K562 (cell line): ENCODE data around the gene SLC7A4. TPM values are rescaled to one million over a fixed set of nuclear protein-coding genes. Genes with fewer than 3 reads are reported as not detected.

ENCODE experiments used
- ATAC-seq: fragments of 200-7000 bp; cut with Tn5 transposase; 3 replicates; pipeline ENCODE4 v1.9.1; 2020; ENCODE audit warnings: moderate library complexity
- BruUV-seq: library from RNA; stranded (reverse); fragments of 400-500 nt; replicated peaks from 2 replicates; lab custom pipeline; 2021; lab: Mats Ljungman, UMichigan
- CTCF ChIA-PET: fragments of 300-600 bp; formaldehyde crosslinking; extraction: SDS; loops from one replicate; lab custom pipeline; 2021; ENCODE audit warnings: low intra/inter-chr PET ratio; lab: Yijun Ruan, JAX
- POLR2A ChIA-PET: fragments of 300-600, 350-650 bp; sonication (Branson Sonifier 250); formaldehyde crosslinking; extraction: SDS; loops from one replicate; lab custom pipeline; 2021; ENCODE audit warnings: antibody characterized with exemption, inconsistent platforms; lab: Yijun Ruan, JAX
- DNase-seq, 4 experiments: peaks; one replicate each; pipeline versions ENCODE4 v3.0.0 to v3.0.0-alpha.2; 2011 to 2018; ENCODE audit warnings: low spot score in 3 of 4, mixed read lengths in 3 of 4; ENCODE audit errors: extremely low read depth in 1 of 4
- FAIRE-seq: peaks from 2 replicates; lab custom pipeline; 2011; peaks lifted over from hg19 to GRCh38; lab: Jason Lieb, UNC
- H2AFZ ChIP-seq: 2 replicates; pipeline ENCODE4 v1.6.0; 2011; ENCODE audit warnings: low read depth, low read length, control low read depth, inconsistent platforms
- H3K27ac ChIP-seq: fragments of 200-600 bp; 3 replicates; pipeline ENCODE4 v1.8.0; 2011; ENCODE audit warnings: low read depth, mild to moderate bottlenecking, control low read depth, inconsistent platforms, low read length, moderate library complexity, mixed read lengths; ENCODE audit errors: extremely low read depth
- H3K27me3 ChIP-seq, 2 experiments: fragments of 300-600 bp in 1 of 2; 2 replicates in 1 of 2; 3 replicates in 1 of 2; pipeline versions ENCODE4 v1.6.0 to v1.8.0; 2011; ENCODE audit warnings: inconsistent platforms in 2 of 2, low read length in 2 of 2, mild to moderate bottlenecking in 1 of 2, mixed read lengths in 1 of 2, moderate library complexity in 1 of 2; ENCODE audit not compliant: control insufficient read depth in 2 of 2, insufficient read depth in 2 of 2
- H3K36me3 ChIP-seq: fragments of 300-600 bp; 3 replicates; pipeline ENCODE4 v1.8.0; 2011; ENCODE audit warnings: mild to moderate bottlenecking, low read length, inconsistent platforms; ENCODE audit not compliant: control insufficient read depth, insufficient read depth
- H3K4me1 ChIP-seq, 2 experiments: fragments of 200-600 bp in 1 of 2; replicated peaks in 1 of 2; 2 replicates in 1 of 2; 3 replicates in 1 of 2; pipeline versions ENCODE4 v1.5.1 to v1.8.0; 2011; ENCODE audit warnings: inconsistent platforms in 2 of 2, low read length in 2 of 2, mild to moderate bottlenecking in 1 of 2, mixed read lengths in 1 of 2, moderate library complexity in 1 of 2; ENCODE audit not compliant: control insufficient read depth in 2 of 2, insufficient read depth in 2 of 2
- H3K4me2 ChIP-seq: 2 replicates; pipeline ENCODE4 v1.6.1; 2011; ENCODE audit warnings: low read length, control low read depth, inconsistent platforms, mixed read lengths; ENCODE audit not compliant: insufficient read depth
- H3K4me3 ChIP-seq: fragments of 200-600 bp; sonication (generic), shearing (Covaris generic); 2 replicates; pipeline ENCODE4 v1.5.1; 2016; ENCODE audit warnings: control low read depth, inconsistent platforms
- H3K79me2 ChIP-seq: fragments of 200-600 bp; 3 replicates; pipeline ENCODE4 v1.8.0; 2011; ENCODE audit warnings: low read length, inconsistent platforms; ENCODE audit not compliant: control insufficient read depth, insufficient read depth
- H3K9ac ChIP-seq, 2 experiments: 2 replicates each; pipeline versions ENCODE4 v1.6.0 to v1.6.1; 2011; ENCODE audit warnings: low read depth in 2 of 2, low read length in 2 of 2, control low read depth in 1 of 2, inconsistent platforms in 1 of 2, mild to moderate bottlenecking in 1 of 2, mixed read lengths in 1 of 2; ENCODE audit not compliant: insufficient read depth in 1 of 2
- H3K9me1 ChIP-seq: one replicate; pipeline ENCODE4 v1.6.0; 2011; ENCODE audit warnings: inconsistent platforms, mild to moderate bottlenecking, low read length, moderate library complexity; ENCODE audit not compliant: control insufficient read depth, insufficient read depth
- H3K9me3 ChIP-seq: replicated peaks from 2 replicates; pipeline ENCODE4 v1.5.1; 2011; ENCODE audit warnings: low read depth, low read length, inconsistent platforms; ENCODE audit not compliant: control insufficient read depth, insufficient read depth
- H4K20me1 ChIP-seq: replicated peaks from 2 replicates; pipeline ENCODE4 v1.6.1; 2011; ENCODE audit warnings: low read length, inconsistent platforms, mixed read lengths; ENCODE audit not compliant: control insufficient read depth, insufficient read depth
- CAMTA2 ChIP-seq: fragments of 250-450 bp; sonication (Bioruptor Pico); conservative IDR thresholded peaks from 2 replicates; pipeline ENCODE4 v1.5.1; 2022
- CREBBP ChIP-seq: IDR thresholded peaks from one replicate; pipeline ENCODE4 v1.6.1; 2012; ENCODE audit warnings: low read depth, mild to moderate bottlenecking, control low read depth, inconsistent platforms, low read length
- EZH2 ChIP-seq: IDR thresholded peaks from 2 replicates; pipeline ENCODE4 v1.6.1; 2012; ENCODE audit warnings: low read depth, mild to moderate bottlenecking, inconsistent platforms, low read length, borderline replicate concordance
- MXI1 ChIP-seq: IDR thresholded peaks from 2 replicates; pipeline ENCODE4 v1.6.1; 2011; ENCODE audit warnings: low read depth, mild to moderate bottlenecking, improper control_type of control experiment, low read length
- POLR2G ChIP-seq: fragments of 200-400 bp; formaldehyde crosslinking; IDR thresholded peaks from 2 replicates; pipeline ENCODE4 v1.6.1; 2017; ENCODE audit warnings: low read depth, mild to moderate bottlenecking, antibody characterized with exemption, low read length, moderate library complexity
- RFX1 ChIP-seq: fragments of 450-650 bp; IDR thresholded peaks from 2 replicates; pipeline ENCODE4 v1.6.1; 2016; ENCODE audit warnings: mild to moderate bottlenecking, moderate library complexity
- TAF1 ChIP-seq: IDR thresholded peaks from 2 replicates; pipeline ENCODE4 v1.6.1; 2011; ENCODE audit warnings: mild to moderate bottlenecking, low read length, moderate library complexity; ENCODE audit not compliant: insufficient read depth, control insufficient read depth, severe bottlenecking; ENCODE audit errors: extremely low read depth
- ZNF184 ChIP-seq: sonication (generic); formaldehyde crosslinking; IDR thresholded peaks from 2 replicates; pipeline ENCODE4 v1.5.0; 2020; ENCODE audit warnings: missing genetic modification reagents
- WGBS: fragments of 100-300 bp; shearing (Covaris generic); methylation state at CpG from one replicate; pipeline ENCODE4 v1.1.6; 2016; ENCODE audit warnings: low coverage, mixed read lengths; ENCODE audit not compliant: insufficient coverage; ENCODE audit errors: missing lambda C conversion rate; 5-methylcytosine and 5-hydroxymethylcytosine counted together
- in situ Hi-C: fragments of 300-500 bp; cut with MboI; formaldehyde crosslinking; loops from 4 replicates; pipeline ENCODE4 v1.15.0; 2018; ENCODE audit warnings: inconsistent platforms, mixed read lengths
- intact Hi-C: fragments of 100-400 bp; cut with micrococcal nuclease; formaldehyde crosslinking; loops from 2 replicates; pipeline ENCODE4 v1.14.2; 2022
- polyA plus RNA-seq, 8 experiments: library from polyadenylated mRNA; depleted of rRNA in 4 of 8; stranded (reverse) in 5 of 8; unstranded in 3 of 8; fragments of >200 nt; fragmentation: Nextera tagmentation in 2 of 8; fragmentation: Illumina TruSeq in 1 of 8; extraction: Ambion mirVana in 2 of 8; extraction: Trizol in 1 of 8; gene quantifications; 2 replicates each; pipeline versions ENCODE4 v1.2.1 to v1.2.3, GENCODE V29; 2011 to 2014; ENCODE audit warnings: inconsistent platforms in 1 of 8, missing spikeins in 1 of 8
- total RNA-seq, 7 experiments: library from RNA; depleted of rRNA in 6 of 7; stranded (reverse); fragments of >200 nt in 6 of 7; fragmentation: Illumina TruSeq in 2 of 7; extraction: Trizol in 2 of 7; gene quantifications; 2 replicates each; pipeline versions ENCODE4 v1.2.1 to v1.2.3, GENCODE V29; 2011 to 2021; ENCODE audit warnings: low replicate concordance in 1 of 7
- TF ChIP-seq, protein P1 (sequence below): conservative IDR thresholded peaks from 2 replicates; pipeline ENCODE4 v1.6.1; 2011; ENCODE audit warnings: low read depth, mild to moderate bottlenecking, low read length; ENCODE audit not compliant: control insufficient read depth
- TF ChIP-seq, protein P2 (sequence below): sonication (generic); formaldehyde crosslinking; IDR thresholded peaks from 2 replicates; pipeline ENCODE4 v1.8.1; 2023; ENCODE audit warnings: mild to moderate bottlenecking, missing genetic modification reagents
- TF ChIP-seq, protein P3 (sequence below): sonication (generic); formaldehyde crosslinking; IDR thresholded peaks from 2 replicates; pipeline ENCODE4 v1.8.0; 2023; ENCODE audit warnings: missing genetic modification reagents, mild to moderate bottlenecking, borderline replicate concordance

The SLC7A4 gene
- total and polyA plus RNA-seq, 9 of the 15 experiments (the other 6 are each of a cell fraction or from before 2014, with no cell fraction given): not detected

DNA sequence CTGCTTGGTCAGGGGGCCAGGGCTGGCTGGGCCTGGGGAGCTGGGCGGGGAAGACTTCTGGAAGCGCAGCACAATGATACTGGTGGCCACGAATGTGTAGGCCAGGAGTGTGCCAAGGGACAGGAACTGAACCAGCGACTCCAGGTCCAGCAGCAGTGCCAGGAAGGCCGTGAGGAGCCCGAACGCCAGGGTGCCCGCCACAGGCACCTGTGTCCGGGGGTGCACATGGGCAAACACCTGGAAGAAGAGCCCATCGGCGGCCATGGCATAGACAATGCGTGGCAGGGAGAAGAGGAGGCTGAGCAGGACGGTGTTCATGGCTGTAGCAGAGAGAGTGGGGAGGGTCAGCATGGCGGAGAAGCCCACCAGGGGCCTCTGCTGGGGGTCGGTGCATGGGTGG, 2.3 kb downstream of the SLC7A4 start:
- ChIA-PET POLR2A (interaction anchor here (1.2 to 10.2 kb wide), 4 partner anchors 12 to 109 kb away, joined by 3 to 120 read pairs (median 50); partner anchors contain the start of genes LRRC74B and P2RX6), CTCF (no interaction called here)
- Histone ChIP-seq H3K9me1 (peaks cover 4% of the 10 kb centered on the region), H3K36me3 (no peaks in the 10 kb centered on the region), H4K20me1 (peaks cover 50% of the 10 kb centered on the region), H3K9me3 (no peaks in the 10 kb centered on the region), H3K4me2 (no peak overlapping the region), H3K4me3 (no peak overlapping the region), H3K79me2 (no peaks in the 10 kb centered on the region), H3K27me3 (peaks cover 45 to 83% of the 10 kb centered on the region in 2 experiments; a peak in 4 of 5 replicates), H2AFZ (no peak overlapping the region), H3K9ac (peak overlapping the region in 1 of 2 experiments; percentile 54; a peak in 2 of 4 replicates), H3K4me1 (peaks cover 0 to 58% of the 10 kb centered on the region in 2 experiments; a peak in 4 of 5 replicates), H3K27ac (no peak overlapping the region)
- 4% methylated on average over 15 of the region's 15 CpGs for WGBS
- FAIRE-seq: no peak
- DNase-seq: no peak
- in situ Hi-C loops (no loop called here), intact Hi-C loops (loop anchor here (2.0 kb wide), 1 partner anchor 15 kb away; the partner anchor contains the start of gene LRRC74B)
- no peak for ATAC-seq
- no TSS peak for BruUV-seq
- TF ChIP-seq POLR2G (peak; percentile 45; the same call in 1 of the 2 replicates), RFX1 (no peak), EZH2 (no peak), MXI1 (no peak), CREBBP (no peak), ZNF184 (no peak), CAMTA2 (no peak), TAF1 (no peak)
- TF ChIP-seq, protein P1, sequence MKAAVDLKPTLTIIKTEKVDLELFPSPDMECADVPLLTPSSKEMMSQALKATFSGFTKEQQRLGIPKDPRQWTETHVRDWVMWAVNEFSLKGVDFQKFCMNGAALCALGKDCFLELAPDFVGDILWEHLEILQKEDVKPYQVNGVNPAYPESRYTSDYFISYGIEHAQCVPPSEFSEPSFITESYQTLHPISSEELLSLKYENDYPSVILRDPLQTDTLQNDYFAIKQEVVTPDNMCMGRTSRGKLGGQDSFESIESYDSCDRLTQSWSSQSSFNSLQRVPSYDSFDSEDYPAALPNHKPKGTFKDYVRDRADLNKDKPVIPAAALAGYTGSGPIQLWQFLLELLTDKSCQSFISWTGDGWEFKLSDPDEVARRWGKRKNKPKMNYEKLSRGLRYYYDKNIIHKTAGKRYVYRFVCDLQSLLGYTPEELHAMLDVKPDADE: 0 out of 2 replicates have a peak, but pooled peaks have one; percentile 20
- TF ChIP-seq, protein P2, sequence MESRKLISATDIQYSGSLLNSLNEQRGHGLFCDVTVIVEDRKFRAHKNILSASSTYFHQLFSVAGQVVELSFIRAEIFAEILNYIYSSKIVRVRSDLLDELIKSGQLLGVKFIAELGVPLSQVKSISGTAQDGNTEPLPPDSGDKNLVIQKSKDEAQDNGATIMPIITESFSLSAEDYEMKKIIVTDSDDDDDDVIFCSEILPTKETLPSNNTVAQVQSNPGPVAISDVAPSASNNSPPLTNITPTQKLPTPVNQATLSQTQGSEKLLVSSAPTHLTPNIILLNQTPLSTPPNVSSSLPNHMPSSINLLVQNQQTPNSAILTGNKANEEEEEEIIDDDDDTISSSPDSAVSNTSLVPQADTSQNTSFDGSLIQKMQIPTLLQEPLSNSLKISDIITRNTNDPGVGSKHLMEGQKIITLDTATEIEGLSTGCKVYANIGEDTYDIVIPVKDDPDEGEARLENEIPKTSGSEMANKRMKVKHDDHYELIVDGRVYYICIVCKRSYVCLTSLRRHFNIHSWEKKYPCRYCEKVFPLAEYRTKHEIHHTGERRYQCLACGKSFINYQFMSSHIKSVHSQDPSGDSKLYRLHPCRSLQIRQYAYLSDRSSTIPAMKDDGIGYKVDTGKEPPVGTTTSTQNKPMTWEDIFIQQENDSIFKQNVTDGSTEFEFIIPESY (CRISPR knock-in tag): no peak
- TF ChIP-seq, protein P3, sequence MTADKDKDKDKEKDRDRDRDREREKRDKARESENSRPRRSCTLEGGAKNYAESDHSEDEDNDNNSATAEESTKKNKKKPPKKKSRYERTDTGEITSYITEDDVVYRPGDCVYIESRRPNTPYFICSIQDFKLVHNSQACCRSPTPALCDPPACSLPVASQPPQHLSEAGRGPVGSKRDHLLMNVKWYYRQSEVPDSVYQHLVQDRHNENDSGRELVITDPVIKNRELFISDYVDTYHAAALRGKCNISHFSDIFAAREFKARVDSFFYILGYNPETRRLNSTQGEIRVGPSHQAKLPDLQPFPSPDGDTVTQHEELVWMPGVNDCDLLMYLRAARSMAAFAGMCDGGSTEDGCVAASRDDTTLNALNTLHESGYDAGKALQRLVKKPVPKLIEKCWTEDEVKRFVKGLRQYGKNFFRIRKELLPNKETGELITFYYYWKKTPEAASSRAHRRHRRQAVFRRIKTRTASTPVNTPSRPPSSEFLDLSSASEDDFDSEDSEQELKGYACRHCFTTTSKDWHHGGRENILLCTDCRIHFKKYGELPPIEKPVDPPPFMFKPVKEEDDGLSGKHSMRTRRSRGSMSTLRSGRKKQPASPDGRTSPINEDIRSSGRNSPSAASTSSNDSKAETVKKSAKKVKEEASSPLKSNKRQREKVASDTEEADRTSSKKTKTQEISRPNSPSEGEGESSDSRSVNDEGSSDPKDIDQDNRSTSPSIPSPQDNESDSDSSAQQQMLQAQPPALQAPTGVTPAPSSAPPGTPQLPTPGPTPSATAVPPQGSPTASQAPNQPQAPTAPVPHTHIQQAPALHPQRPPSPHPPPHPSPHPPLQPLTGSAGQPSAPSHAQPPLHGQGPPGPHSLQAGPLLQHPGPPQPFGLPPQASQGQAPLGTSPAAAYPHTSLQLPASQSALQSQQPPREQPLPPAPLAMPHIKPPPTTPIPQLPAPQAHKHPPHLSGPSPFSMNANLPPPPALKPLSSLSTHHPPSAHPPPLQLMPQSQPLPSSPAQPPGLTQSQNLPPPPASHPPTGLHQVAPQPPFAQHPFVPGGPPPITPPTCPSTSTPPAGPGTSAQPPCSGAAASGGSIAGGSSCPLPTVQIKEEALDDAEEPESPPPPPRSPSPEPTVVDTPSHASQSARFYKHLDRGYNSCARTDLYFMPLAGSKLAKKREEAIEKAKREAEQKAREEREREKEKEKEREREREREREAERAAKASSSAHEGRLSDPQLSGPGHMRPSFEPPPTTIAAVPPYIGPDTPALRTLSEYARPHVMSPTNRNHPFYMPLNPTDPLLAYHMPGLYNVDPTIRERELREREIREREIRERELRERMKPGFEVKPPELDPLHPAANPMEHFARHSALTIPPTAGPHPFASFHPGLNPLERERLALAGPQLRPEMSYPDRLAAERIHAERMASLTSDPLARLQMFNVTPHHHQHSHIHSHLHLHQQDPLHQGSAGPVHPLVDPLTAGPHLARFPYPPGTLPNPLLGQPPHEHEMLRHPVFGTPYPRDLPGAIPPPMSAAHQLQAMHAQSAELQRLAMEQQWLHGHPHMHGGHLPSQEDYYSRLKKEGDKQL (CRISPR knock-in tag): no peak
